HG03139 (cell line): Measurements from ENCODE around the gene FAHD2A.
"Not testable (repeated sequence)": the region's sequence is repeated elsewhere in the genome, so short reads cannot be mapped to it uniquely, and the experiment has no call there.

Experiments used
- ATAC-seq: cut with Tn5 transposase; IDR thresholded peaks from one replicate; pipeline ENCODE4 v1.9.1; 2021; ENCODE audit not compliant: unreplicated experiment

Gene FAHD2A

GRCh38 chr2:95375532-95376150 is 26.9 kb upstream of the FAHD2A start:
- no peak for ATAC-seq

DNA sequence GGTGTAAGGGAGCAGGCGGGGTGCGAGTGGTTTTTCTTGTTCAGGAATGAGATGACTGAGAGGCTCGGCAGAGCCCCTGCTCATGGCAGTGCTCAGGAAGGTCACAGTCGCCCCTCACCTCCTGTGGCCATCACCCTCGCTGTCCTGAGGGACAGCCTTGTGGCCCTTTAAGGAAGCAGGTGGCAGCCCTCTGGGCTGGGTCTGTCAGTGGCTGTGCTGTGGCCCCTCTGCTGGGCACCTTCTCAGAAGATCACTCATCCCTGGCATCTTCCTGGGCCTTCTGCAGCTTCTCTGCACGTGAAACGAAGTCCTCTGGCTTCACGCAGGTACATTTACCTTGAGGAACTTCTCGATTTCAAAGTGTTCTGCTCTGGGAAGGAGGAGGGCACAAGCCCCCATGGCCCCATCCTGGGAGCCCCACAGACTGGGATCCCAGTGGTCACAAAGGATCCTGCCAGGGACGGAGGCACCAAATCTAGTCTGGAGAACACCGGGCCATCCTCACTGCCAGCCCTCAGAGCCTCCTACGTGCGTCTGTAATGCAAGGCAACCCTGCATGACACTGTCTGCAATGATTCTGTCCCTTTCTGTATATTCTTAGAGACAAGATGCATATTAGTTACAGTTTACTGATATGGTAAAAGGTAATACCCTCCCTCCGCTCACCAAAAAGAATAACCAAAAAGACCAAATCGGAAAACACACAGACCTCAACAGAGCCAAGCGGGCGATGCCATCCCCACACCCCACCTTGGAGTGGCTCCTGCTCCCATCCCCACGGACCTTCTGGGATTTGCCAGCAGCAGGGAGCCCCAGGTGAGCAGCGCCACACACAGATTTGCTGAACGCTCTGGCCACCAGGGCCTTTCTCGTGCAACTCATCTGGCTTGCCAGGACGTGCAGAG is 25.9 kb upstream of the FAHD2A start:
- no peak for ATAC-seq

GRCh38 chr2:95377216-95378123 is 25.0 kb upstream of the FAHD2A start:
- no peak for ATAC-seq

DNA sequence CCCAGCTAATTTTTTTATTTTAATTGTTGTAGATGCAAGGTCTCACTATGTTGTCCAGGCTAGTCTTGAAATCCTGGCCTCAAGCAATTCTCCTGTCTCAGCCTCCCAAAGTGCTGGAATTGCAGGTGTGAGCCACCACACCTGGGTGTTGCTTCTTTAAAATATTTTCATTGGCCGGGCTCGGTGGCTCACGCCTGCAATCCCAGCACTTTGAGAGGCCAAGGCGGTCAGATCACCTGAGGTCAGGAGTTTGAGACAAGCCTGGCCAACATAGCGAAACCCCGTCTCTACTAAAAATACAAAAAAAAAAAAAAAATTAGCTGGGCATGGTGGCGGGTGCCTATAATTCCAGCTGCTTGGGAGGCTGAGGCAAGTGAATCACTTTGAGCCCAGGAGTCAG is 24.2 kb upstream of the FAHD2A start:
- not testable (repeated sequence) for ATAC-seq

GRCh38 chr2:95379371-95379831 is 23.1 kb upstream of the FAHD2A start:
- no peak for ATAC-seq

DNA sequence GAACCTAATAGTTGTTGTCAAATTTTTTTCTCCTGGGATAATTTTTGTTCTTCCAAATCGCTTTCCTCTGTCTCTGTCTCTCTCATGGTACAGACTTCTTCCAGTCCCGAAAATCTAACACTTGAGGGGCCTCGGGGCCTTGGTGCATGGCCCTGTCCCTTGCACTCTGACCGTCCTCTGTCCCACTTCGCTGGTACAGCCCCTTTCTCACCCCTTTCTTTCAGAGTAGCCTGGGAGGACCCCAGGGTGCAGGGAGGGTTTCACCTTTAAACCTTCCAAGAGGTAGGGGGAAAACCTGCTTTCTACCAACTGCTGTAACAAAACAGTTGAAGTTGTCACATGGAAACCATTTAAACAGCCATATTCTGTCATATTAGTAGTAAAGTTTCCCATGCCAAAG is 22.2 kb upstream of the FAHD2A start:
- ATAC-seq: no peak

GRCh38 chr2:95380731-95381130 is 21.8 kb upstream of the FAHD2A start:
- ATAC-seq: no peak

DNA sequence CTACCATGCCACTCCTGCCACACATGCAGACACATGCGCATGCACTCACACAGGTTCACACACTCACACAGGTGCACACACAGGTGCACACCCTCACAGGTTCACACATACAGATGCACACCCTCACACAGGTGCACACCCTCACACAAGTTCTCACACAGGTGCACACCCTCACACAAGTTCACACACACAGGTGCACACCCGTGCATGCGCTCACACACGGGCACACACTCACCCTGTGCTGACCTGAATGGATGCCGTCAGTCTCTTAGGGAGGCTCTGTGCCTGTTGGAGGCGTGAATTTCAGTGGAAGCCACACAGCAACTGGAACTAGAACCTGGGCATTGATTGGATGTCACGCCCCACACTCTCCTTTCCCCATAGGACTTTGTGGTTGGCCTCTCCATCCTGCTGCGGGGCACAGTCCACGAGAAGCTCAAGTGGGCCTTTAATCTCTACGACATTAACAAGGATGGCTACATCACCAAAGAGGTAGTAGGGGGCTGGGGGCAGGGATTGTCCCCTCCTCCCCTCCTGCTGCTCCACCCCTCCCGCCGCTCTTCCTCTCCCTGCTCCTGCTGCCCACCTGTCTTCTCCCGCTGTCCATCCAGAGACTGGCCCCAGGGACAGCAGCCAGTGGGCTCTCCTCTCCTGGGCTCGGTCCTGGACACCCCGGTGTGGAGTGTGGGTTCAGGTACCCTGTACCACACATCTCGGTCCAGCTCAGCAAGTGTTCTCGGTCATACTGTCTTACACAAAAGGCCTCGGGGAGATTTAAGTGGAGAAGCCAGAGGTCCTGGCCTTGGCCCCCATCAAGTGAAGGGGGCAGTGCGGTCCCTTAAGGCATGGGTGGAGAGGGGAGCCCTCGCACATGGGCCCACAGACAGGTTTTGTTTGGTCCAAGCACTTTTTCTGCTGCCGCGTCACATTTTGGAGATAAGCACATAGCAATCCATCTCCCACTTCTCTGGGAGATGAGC is 21.0 kb upstream of the FAHD2A start:
- no peak for ATAC-seq

DNA sequence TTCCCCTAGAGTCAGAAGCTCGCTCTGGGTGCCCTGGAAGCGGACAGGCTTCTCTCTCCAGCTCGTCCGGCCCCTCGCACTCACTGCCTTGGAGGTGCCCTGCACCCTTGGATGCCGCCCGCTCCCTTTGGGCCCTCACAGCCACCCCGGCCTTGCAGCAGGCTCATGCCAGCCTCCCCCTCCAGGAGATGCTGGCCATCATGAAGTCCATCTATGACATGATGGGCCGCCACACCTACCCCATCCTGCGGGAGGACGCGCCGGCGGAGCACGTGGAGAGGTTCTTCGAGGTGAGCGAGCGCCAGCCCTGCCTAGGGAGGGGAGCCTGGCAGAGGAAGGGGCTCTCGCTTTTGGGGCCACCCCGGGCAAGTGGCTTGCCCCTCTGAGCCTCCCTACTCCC is 20.3 kb upstream of the FAHD2A start:
- ATAC-seq: no peak

DNA sequence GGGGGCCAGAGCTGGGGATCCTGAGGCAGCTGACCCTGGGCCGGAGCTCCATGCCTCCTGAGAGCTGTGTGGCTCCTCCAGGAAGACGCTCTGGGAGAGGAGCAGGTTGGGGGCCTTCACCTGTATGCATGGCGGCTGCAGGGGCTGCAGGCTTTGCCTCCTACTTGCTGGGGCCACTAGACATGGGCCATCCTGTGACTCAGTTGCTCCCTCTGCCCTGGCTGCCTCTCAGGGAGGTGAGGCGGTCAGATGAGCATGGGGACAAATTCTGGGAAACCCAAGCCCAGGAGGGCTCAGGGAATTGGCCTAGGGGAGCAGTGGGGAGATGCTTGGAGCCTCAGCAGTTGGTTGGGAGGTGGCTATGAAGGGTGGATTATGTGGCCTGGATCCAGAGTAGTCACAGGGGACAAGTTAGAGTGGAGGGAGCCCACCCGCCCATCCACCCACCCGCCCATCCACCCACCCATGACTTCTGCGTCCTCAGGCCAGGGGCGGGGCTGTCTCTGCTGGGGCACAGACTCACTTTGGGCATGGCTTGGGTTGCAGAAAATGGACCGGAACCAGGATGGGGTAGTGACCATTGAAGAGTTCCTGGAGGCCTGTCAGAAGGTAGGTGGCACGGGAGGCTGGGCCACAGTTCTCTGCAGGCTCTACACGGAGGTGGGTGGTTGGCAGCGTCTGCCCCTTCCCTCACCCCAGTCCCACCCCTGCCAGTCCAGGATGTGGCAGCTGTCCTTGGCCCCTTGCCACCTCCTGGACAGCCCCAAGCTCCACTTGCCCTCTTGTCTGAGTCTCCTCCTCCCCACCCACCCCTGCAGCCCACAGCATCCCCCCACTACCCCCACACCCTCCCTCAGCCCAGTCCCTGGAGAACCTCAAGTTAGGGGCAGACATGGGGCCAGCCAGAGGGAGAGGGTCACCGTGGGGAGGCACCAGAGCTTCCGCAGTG is 19.5 kb upstream of the FAHD2A start:
- no peak for ATAC-seq

GRCh38 chr2:95383635-95384027 is 18.9 kb upstream of the FAHD2A start:
- no peak for ATAC-seq

DNA sequence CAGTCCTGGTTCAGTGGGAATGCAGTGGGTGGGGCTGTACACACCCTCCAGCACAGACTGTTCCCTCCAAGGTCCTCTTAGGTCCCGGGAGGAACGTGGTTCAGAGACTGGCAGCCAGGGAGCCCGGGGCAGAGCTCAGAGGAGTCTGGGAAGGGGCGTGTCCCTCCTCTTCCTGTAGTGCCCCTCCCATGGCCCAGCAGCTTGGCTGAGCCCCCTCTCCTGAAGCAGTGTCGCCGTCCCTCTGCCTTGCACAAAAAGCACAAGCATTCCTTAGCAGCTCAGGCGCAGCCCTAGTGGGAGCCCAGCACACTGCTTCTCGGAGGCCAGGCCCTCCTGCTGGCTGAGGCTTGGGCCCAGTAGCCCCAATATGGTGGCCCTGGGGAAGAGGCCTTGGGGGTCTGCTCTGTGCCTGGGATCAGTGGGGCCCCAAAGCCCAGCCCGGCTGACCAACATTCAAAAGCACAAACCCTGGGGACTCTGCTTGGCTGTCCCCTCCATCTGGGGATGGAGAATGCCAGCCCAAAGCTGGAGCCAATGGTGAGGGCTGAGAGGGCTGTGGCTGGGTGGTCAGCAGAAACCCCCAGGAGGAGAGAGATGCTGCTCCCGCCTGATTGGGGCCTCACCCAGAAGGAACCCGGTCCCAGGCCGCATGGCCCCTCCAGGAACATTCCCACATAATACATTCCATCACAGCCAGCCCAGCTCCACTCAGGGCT is 17.5 kb upstream of the FAHD2A start:
- ATAC-seq: no peak

DNA sequence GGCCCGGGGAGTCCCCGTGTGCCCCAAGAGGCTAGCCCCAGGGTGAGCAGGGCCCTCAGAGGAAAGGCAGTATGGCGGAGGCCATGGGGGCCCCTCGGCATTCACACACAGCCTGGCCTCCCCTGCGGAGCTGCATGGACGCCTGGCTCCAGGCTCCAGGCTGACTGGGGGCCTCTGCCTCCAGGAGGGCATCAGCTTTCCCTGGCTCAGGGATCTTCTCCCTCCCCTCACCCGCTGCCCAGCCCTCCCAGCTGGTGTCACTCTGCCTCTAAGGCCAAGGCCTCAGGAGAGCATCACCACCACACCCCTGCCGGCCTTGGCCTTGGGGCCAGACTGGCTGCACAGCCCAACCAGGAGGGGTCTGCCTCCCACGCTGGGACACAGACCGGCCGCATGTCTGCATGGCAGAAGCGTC is 16.9 kb upstream of the FAHD2A start:
- no peak for ATAC-seq

- no peak for ATAC-seq
Measured at GRCh38 chr2:95386031-95386430, 16.5 kb upstream of the FAHD2A start.

- ATAC-seq: no peak
Measured at GRCh38 chr2:95387358-95387757, 15.2 kb upstream of the FAHD2A start.

- ATAC-seq: no peak
Measured at GRCh38 chr2:95388091-95388692, 14.3 kb upstream of the FAHD2A start.

DNA sequence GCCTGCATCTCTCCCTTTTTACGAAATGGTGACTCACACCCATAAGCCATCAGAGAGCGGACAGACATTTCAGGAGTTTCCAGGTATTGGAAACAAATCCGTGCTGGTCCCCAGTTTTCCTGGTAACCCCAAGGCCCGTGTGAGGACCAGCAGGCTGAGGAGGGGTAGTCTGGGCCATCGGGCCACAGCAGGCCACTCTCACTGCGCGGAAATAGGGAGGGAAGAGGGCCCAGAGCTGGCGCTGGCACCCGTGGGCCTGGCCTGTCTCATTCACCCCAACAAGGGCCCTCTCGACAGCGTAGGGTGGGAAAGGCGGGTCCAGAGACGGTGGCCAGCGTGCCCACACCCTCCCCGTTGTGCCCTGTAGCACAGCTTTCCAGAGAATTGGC is 13.7 kb upstream of the FAHD2A start:
- peak; percentile 24 for ATAC-seq
